GM18520 (cell line): Measurements from ENCODE around the gene CDC42EP2.
A peak's percentile ranks its signal among the peaks of the same experiment; 100 is the strongest.

Experiments
- ATAC-seq: cut with Tn5 transposase; IDR thresholded peaks from one replicate; pipeline ENCODE4 v1.9.1; 2021; ENCODE audit not compliant: unreplicated experiment

The CDC42EP2 gene

GRCh38 chr11:65314501-65315203, at the start of gene CDC42EP2:
Gene CDC42EP2, plus strand, starts transcription at chr11:65314866. Its CDS starts 6,033 bp downstream, at chr11:65320899.
- peak; percentile 60 for ATAC-seq

- no peak for ATAC-seq
These were observed 48.5 kb upstream of the CDC42EP2 start for GRCh38 chr11:65266210-65266609.

GRCh38 chr11:65274735-65275682, 39.7 kb upstream of the CDC42EP2 start:
- no peak for ATAC-seq

- no peak for ATAC-seq
These were observed 38.8 kb upstream of the CDC42EP2 start for GRCh38 chr11:65275906-65276305.

GRCh38 chr11:65277631-65278277, 36.9 kb upstream of the CDC42EP2 start:
- ATAC-seq: no peak

GRCh38 chr11:65278356-65278755, 36.3 kb upstream of the CDC42EP2 start:
- no peak for ATAC-seq

- ATAC-seq: no peak
These were observed 35.4 kb upstream of the CDC42EP2 start for GRCh38 chr11:65279279-65279678.

- no peak for ATAC-seq
These were observed 34.8 kb upstream of the CDC42EP2 start for GRCh38 chr11:65279741-65280440.

- ATAC-seq: no peak
These were observed 34.0 kb upstream of the CDC42EP2 start for GRCh38 chr11:65280646-65281045.

GRCh38 chr11:65286686-65287085, 28.0 kb upstream of the CDC42EP2 start:
- no peak for ATAC-seq

- no peak for ATAC-seq
These were observed 27.1 kb upstream of the CDC42EP2 start for GRCh38 chr11:65287601-65288000.

GRCh38 chr11:65288706-65289536, 25.7 kb upstream of the CDC42EP2 start:
- no peak for ATAC-seq

- ATAC-seq: no peak
These were observed 24.1 kb upstream of the CDC42EP2 start for GRCh38 chr11:65290448-65291165.

- no peak for ATAC-seq
These were observed 23.1 kb upstream of the CDC42EP2 start for GRCh38 chr11:65291613-65292012.

GRCh38 chr11:65292890-65293289, 21.8 kb upstream of the CDC42EP2 start:
- ATAC-seq: no peak

GRCh38 chr11:65293909-65294381, 20.7 kb upstream of the CDC42EP2 start:
- ATAC-seq: no peak

- no peak for ATAC-seq
These were observed 19.7 kb upstream of the CDC42EP2 start for GRCh38 chr11:65295001-65295400.

GRCh38 chr11:65295571-65296341, 18.9 kb upstream of the CDC42EP2 start:
- ATAC-seq: no peak
